HEK293 (cell line): ENCODE results near the gene RANGRF.

Experiments
- CTCF ChIP-seq: fragments of 450-650 bp; formaldehyde crosslinking; IDR thresholded peaks from 2 replicates; pipeline ENCODE4 v1.5.1; 2016; ENCODE audit warnings: missing biosample characterization, missing genetic modification characterization
- PBX3 ChIP-seq: sonication (generic); formaldehyde crosslinking; IDR thresholded peaks from 2 replicates; pipeline ENCODE4 v1.8.1; 2022; ENCODE audit warnings: mild to moderate bottlenecking, moderate library complexity, missing genetic modification reagents

- no peak for TF ChIP-seq CTCF (tag by site-specific recombination)
- TF ChIP-seq PBX3 (CRISPR knock-in tag): no peak
Observed at GRCh38 chr17:8292639-8293395, 4.3 kb downstream of the RANGRF start.
